22Rv1 (cell line): ENCODE measurements around the gene PRSS1.

Source experiments
- CTCF ChIP-seq: fragments of 450-650 bp; IDR thresholded peaks from 2 replicates; pipeline ENCODE4 v1.5.1; 2017; ENCODE audit warnings: mild to moderate bottlenecking
- ZFX ChIP-seq: fragments of 450-650 bp; IDR thresholded peaks from 2 replicates; pipeline ENCODE4 v1.6.1; 2017; ENCODE audit warnings: antibody characterized with exemption, borderline replicate concordance

GRCh38 chr7:142777318-142777717, 28.0 kb downstream of the PRSS1 start:
- no peak for TF ChIP-seq CTCF
- TF ChIP-seq ZFX: no peak
